OCI-LY7 (cell line): ENCODE results near the gene DKK1. TPM values are rescaled to one million over a fixed set of nuclear protein-coding genes. Genes with fewer than 3 reads are reported as not detected.

Experiments
- BruUV-seq: library from RNA; stranded (reverse); fragments of 400-500 nt; replicated peaks from 2 replicates; lab custom pipeline; 2021; lab: Mats Ljungman, UMichigan
- CTCF ChIA-PET: fragments of 300-600 bp; sonication (Branson Sonifier 250); formaldehyde crosslinking; loops from one replicate; lab custom pipeline; 2022; ENCODE audit warnings: antibody characterized with exemption; ENCODE audit not compliant: unreplicated experiment; lab: Charles Lee
- POLR2A ChIA-PET: fragments of 300-600 bp; sonication (Branson Sonifier 250); formaldehyde crosslinking; loops from one replicate; lab custom pipeline; 2022; ENCODE audit warnings: antibody characterized with exemption; lab: Charles Lee
- DNase-seq: peaks from one replicate; pipeline ENCODE4 v3.0.0-alpha.2; 2015; ENCODE audit warnings: low spot score
- H2AFZ ChIP-seq: fragments of 200-600 bp; sonication (generic), shearing (Covaris generic); 2 replicates; pipeline ENCODE4 v1.6.1; 2014; ENCODE audit warnings: mild to moderate bottlenecking, antibody characterized with exemption, low read length, moderate library complexity
- H3K27ac ChIP-seq: fragments of 200-600 bp; sonication (generic); 2 replicates; pipeline ENCODE4 v1.5.1; 2014; ENCODE audit warnings: mixed run types, low read depth, mild to moderate bottlenecking, moderate library complexity, low read length, inconsistent platforms; ENCODE audit not compliant: poor library complexity, severe bottlenecking
- H3K36me3 ChIP-seq: fragments of 200-600 bp; sonication (generic); 2 replicates; pipeline ENCODE4 v1.6.1; 2014; ENCODE audit warnings: mild to moderate bottlenecking, antibody characterized with exemption, low read length, moderate library complexity, mixed read lengths; ENCODE audit not compliant: insufficient read depth
- H3K4me1 ChIP-seq: fragments of 200-600 bp; sonication (generic); 2 replicates; pipeline ENCODE4 v1.5.1; 2014; ENCODE audit warnings: mild to moderate bottlenecking, low read length; ENCODE audit not compliant: insufficient read depth, poor library complexity, severe bottlenecking
- H3K4me2 ChIP-seq: fragments of 200-600 bp; sonication (generic); 2 replicates; pipeline ENCODE4 v1.6.1; 2014; ENCODE audit warnings: mild to moderate bottlenecking, low read length
- H3K4me3 ChIP-seq: fragments of 200-600 bp; sonication (generic); 2 replicates; pipeline ENCODE4 v1.5.1; 2014; ENCODE audit warnings: mild to moderate bottlenecking, low read depth, low read length; ENCODE audit not compliant: poor library complexity, severe bottlenecking
- H3K79me2 ChIP-seq: fragments of 200-600 bp; sonication (generic); 2 replicates; pipeline ENCODE4 v1.6.1; 2016; ENCODE audit warnings: low read depth, mild to moderate bottlenecking, low read length, moderate library complexity, mixed read lengths; ENCODE audit not compliant: insufficient read depth
- H3K9me2 ChIP-seq: fragments of 200-600 bp; sonication (generic); 2 replicates; pipeline ENCODE4 v1.6.1; 2016; ENCODE audit warnings: mild to moderate bottlenecking, low read length, mixed read lengths; ENCODE audit not compliant: insufficient read depth
- H3K9me3 ChIP-seq: fragments of 200-600 bp; sonication (generic); 2 replicates; pipeline ENCODE4 v1.6.1; 2014; ENCODE audit warnings: mild to moderate bottlenecking, mixed run types, low read length, mixed read lengths
- H4K20me1 ChIP-seq: fragments of 200-600 bp; sonication (generic); 2 replicates; pipeline ENCODE4 v1.6.1; 2014; ENCODE audit warnings: mild to moderate bottlenecking, antibody characterized with exemption, low read length, moderate library complexity, mixed read lengths; ENCODE audit not compliant: insufficient read depth
- CTCF ChIP-seq: fragments of 200-600 bp; sonication (generic); conservative IDR thresholded peaks from 2 replicates; pipeline ENCODE4 v1.5.1; 2014; ENCODE audit warnings: mild to moderate bottlenecking, antibody characterized with exemption, low read length, moderate library complexity, mixed read lengths
- EZH2phosphoT487 ChIP-seq: fragments of 200-600 bp; sonication (generic); IDR thresholded peaks from 2 replicates; pipeline ENCODE4 v1.6.1; 2018; ENCODE audit warnings: low read depth, borderline replicate concordance, mild to moderate bottlenecking, mixed run types, antibody characterized with exemption, low read length, moderate library complexity, mixed read lengths
- intact Hi-C: fragments of 100-400 bp; cut with micrococcal nuclease; formaldehyde crosslinking; loops from one replicate; pipeline ENCODE4 v1.10.0; 2022; ENCODE audit not compliant: unreplicated experiment
- total RNA-seq, 2 experiments: library from RNA; depleted of rRNA in 1 of 2; stranded (reverse); fragments of >200 nt in 1 of 2; shearing (Covaris generic) in 1 of 2; gene quantifications; 2 replicates each; pipeline ENCODE4 v1.2.3, GENCODE V29; 2014 to 2022

DKK1 gene
- total RNA-seq, 2 experiments from 2014 or later = not detected

GRCh38 chr10:52280051-52280450, 34.0 kb upstream of the DKK1 start:
- no TSS peak for BruUV-seq
- Histone ChIP-seq H3K4me2 (no peak overlapping the region), H3K9me3 (no peaks in the 10 kb centered on the region), H3K27ac (no peak overlapping the region), H3K4me1 (no peaks in the 10 kb centered on the region), H4K20me1 (no peaks in the 10 kb centered on the region), H3K9me2 (no peaks in the 10 kb centered on the region), H3K36me3 (no peaks in the 10 kb centered on the region), H3K79me2 (no peaks in the 10 kb centered on the region), H3K4me3 (no peak overlapping the region), H2AFZ (no peak overlapping the region)
- TF ChIP-seq EZH2phosphoT487 = no peak
- no peak for TF ChIP-seq CTCF
- DNase-seq = no peak
- intact Hi-C loops = no loop called here
- ChIA-PET CTCF (no interaction called here), POLR2A (no interaction called here)

GRCh38 chr10:52283174-52283573, 30.9 kb upstream of the DKK1 start:
- ChIA-PET POLR2A (interaction anchor here (0.6 kb wide), 1 partner anchor 191 kb away, joined by 3 read pairs; no protein-coding TSS in a partner anchor), CTCF (no interaction called here)
- intact Hi-C loops = no loop called here
- Histone ChIP-seq H3K4me1 (no peaks in the 10 kb centered on the region), H3K9me2 (no peaks in the 10 kb centered on the region), H3K79me2 (no peaks in the 10 kb centered on the region), H3K9me3 (no peaks in the 10 kb centered on the region), H3K4me3 (no peak overlapping the region), H3K36me3 (no peaks in the 10 kb centered on the region), H3K27ac (no peak overlapping the region), H3K4me2 (no peak overlapping the region), H4K20me1 (no peaks in the 10 kb centered on the region), H2AFZ (no peak overlapping the region)
- TF ChIP-seq EZH2phosphoT487 = no peak
- DNase-seq = no peak
- no TSS peak for BruUV-seq

- Histone ChIP-seq H3K27ac (no peak overlapping the region), H3K4me1 (no peaks in the 10 kb centered on the region), H3K9me2 (no peaks in the 10 kb centered on the region), H2AFZ (no peak overlapping the region), H3K36me3 (no peaks in the 10 kb centered on the region), H3K79me2 (no peaks in the 10 kb centered on the region), H3K4me2 (no peak overlapping the region), H4K20me1 (no peaks in the 10 kb centered on the region), H3K9me3 (no peaks in the 10 kb centered on the region), H3K4me3 (no peak overlapping the region)
- intact Hi-C loops = no loop called here
- no peak for TF ChIP-seq CTCF
- no peak for TF ChIP-seq EZH2phosphoT487
- BruUV-seq = no TSS peak
- DNase-seq = no peak
- CTCF ChIA-PET = no interaction called here
- POLR2A ChIA-PET = interaction anchor here (0.9 kb wide), 1 partner anchor 8 kb away, joined by 3 read pairs; no protein-coding TSS in a partner anchor
These were observed 29.6 kb upstream of the DKK1 start for GRCh38 chr10:52284416-52285013.
